Right cardiac atrium (tissue), 5 donors: Measurements from ENCODE around the gene SHANK1. TPM values are rescaled to one million over a fixed set of nuclear protein-coding genes. Genes with fewer than 3 reads are reported as not detected.

Experiments used
- ATAC-seq, 2 donors: fragments of 200-7000 bp; cut with Tn5 transposase; one replicate each; pipeline versions ENCODE4 v1.8.0 to v1.9.1; 2020; ENCODE audit warnings: moderate library complexity in 2 of 2, mild to moderate bottlenecking in 1 of 2
- DNase-seq, 3 donors: peaks; one replicate each; pipeline ENCODE4 v3.0.0-alpha.2; 2020
- H3K27ac ChIP-seq: one replicate; pipeline ENCODE4 v1.5.1; 2013; ENCODE audit warnings: mild to moderate bottlenecking, low read length, control low read depth, moderate library complexity
- H3K27me3 ChIP-seq: one replicate; pipeline ENCODE4 v1.6.1; 2013; ENCODE audit not compliant: control insufficient read depth, insufficient read depth
- H3K4me1 ChIP-seq: one replicate; pipeline ENCODE4 v1.6.1; 2013; ENCODE audit warnings: low read length; ENCODE audit not compliant: control insufficient read depth, insufficient read depth
- H3K4me3 ChIP-seq: one replicate; pipeline ENCODE4 v1.5.1; 2013; ENCODE audit warnings: low read length, control low read depth
- H3K9me3 ChIP-seq: one replicate; pipeline ENCODE4 v1.6.1; 2013; ENCODE audit warnings: low read length; ENCODE audit not compliant: control insufficient read depth
- WGBS: extraction: QIAGEN DNeasy Blood & Tissue Kit; methylation state at CpG from one replicate; pipeline ENCODE4 v1.1.7; 2013; 5-methylcytosine and 5-hydroxymethylcytosine counted together
- intact Hi-C, 4 donors: fragments of 100-400 bp; cut with DNase I; formaldehyde crosslinking; loops; one replicate each; pipeline versions ENCODE4 v1.11.0 to v1.14.0; 2022 to 2023
- polyA plus RNA-seq: library from polyadenylated mRNA; stranded (reverse); fragments of 200-250 nt; gene quantifications from one replicate; pipeline ENCODE4 v1.2.3, GENCODE V29; 2013
- total RNA-seq, 4 donors: library from RNA; stranded (reverse); fragmentation: NEBNext Ultra II Directional; extraction: Animal tissue kit (Norgen Biotek cat#: 25700); gene quantifications; one replicate each; pipeline ENCODE4 v1.2.1, GENCODE V29; 2021
- donor health status: healthy with polysubstance abuse.
- donor health status: DM: no; HTN: yes; CAD: no.
- donor health status: DM: no; HTN: no; CAD: no.
- donor health status: DM: no; HTN: yes; CAD: no; lungs with severe emphysema.
- donor health status: DM: yes; HTN: yes; CAD: no.

SHANK1 gene
- total and polyA plus RNA-seq, 5 donors, result 0.09 to 1.9 (median 0.56) TPM

DNA sequence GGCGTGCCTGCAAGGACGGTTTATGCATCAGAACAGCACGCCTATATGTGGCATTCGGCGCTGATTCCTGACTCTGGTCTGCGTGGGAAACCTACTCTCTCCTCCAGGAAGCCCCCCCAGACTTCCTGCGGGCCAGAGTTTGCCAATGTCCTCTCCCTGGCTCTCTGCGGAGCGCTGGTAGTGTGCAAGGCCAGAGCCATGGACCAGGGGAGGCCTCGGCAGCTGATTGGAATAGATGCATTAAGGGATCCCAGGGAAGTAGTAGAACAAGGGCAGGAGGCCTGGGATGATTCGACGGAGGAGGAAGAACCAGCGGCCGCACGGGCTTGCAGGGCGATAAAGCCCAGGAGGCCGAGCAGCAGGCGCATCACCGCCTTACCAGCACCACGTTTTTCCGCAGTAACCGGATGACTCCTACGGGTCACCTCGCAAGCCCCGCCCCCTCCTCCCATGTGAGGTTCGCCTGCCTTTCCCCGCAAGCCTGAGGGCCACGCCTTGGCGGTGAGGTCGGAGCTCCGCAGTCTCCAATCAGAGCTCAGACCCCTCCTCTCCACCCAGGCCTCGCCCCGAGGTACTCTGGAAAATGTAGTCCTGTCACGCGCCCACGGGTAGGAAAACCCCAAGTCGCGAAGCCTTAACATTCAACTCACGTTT, 8.6 kb upstream of the SHANK1 start:
- intact Hi-C loops, result no loop called here
- Histone ChIP-seq H3K4me3 (no peak overlapping the region), H3K27me3 (no peaks in the 10 kb centered on the region)

DNA sequence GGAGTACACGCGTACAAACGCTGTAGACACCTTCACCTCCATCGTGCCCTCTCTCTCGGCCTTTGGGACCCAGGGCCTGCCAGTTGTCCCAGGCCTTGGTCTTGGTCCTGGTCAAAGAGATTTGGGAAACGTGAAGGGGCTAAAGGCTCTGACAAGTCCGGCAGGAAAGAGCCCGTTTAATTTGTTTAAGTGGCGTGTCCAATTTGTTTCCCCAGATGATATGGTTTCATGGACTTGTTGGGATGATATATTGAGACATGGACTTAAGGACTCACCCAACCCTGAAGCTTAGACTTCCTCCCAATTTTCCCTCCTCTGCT, 6.3 kb upstream of the SHANK1 start:
- H3K27ac ChIP-seq, result no peak overlapping the region
- H3K4me3 ChIP-seq, result no peak overlapping the region
- peak in 1 of 3 donors; percentile 19 for DNase-seq
- no peaks in the 10 kb centered on the region for H3K4me1 ChIP-seq
- H3K9me3 ChIP-seq, result no peaks in the 10 kb centered on the region
- H3K27me3 ChIP-seq, result no peaks in the 10 kb centered on the region
- WGBS, result 74% methylated on average over 9 of the region's 9 CpGs
- ATAC-seq, result no peak
- intact Hi-C loops, result no loop called here

More for the DNA sequence above, 8.6 kb upstream of the SHANK1 start:
- Histone ChIP-seq H3K27ac (no peak overlapping the region), H3K9me3 (no peaks in the 10 kb centered on the region), H3K4me1 (no peaks in the 10 kb centered on the region)
- 13% methylated on average over 39 of the region's 39 CpGs for WGBS
- peak; percentile 53 to 67 for ATAC-seq
- DNase-seq, result peak; percentile 91 to 94 (median 93)

DNA sequence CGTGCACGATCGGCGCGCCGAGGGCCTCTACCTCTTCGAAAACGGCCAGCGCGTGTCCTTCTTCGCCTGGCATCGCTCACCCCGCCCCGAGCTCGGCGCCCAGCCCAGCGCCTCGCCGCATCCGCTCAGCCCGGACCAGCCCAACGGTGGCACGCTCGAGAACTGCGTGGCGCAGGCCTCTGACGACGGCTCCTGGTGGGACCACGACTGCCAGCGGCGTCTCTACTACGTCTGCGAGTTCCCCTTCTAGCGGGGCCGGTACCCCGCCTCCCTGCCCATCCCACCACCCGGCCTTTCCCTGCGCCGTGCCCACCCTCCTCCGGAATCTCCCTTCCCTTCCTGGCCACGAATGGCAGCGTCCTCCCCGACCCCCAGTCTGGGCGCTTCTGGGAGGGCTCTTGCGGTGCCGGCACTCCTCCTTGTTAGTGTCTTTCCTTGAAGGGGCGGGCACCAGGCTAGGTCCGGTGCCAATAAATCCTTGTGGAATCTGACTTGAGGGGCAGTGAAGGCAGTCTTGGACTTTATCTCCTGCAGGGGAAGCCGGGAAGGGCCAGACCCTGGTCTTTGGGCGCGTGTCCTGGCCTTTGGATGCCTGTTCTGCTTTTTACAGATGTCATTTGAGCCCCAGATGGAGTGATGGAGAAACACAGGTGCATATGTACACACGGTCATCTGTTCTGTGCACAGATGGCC, 5.8 kb upstream of the SHANK1 start:
- Histone ChIP-seq H3K4me3 (peak overlapping the region; percentile 50), H3K9me3 (no peaks in the 10 kb centered on the region), H3K27ac (no peak overlapping the region), H3K4me1 (no peaks in the 10 kb centered on the region), H3K27me3 (no peaks in the 10 kb centered on the region)
- DNase-seq (peak in 1 of 3 donors; percentile 66), ATAC-seq (peak in 1 of 2 donors; percentile 62)
- intact Hi-C loops, result no loop called here
- 3% methylated on average over 52 of the region's 52 CpGs for WGBS

DNA sequence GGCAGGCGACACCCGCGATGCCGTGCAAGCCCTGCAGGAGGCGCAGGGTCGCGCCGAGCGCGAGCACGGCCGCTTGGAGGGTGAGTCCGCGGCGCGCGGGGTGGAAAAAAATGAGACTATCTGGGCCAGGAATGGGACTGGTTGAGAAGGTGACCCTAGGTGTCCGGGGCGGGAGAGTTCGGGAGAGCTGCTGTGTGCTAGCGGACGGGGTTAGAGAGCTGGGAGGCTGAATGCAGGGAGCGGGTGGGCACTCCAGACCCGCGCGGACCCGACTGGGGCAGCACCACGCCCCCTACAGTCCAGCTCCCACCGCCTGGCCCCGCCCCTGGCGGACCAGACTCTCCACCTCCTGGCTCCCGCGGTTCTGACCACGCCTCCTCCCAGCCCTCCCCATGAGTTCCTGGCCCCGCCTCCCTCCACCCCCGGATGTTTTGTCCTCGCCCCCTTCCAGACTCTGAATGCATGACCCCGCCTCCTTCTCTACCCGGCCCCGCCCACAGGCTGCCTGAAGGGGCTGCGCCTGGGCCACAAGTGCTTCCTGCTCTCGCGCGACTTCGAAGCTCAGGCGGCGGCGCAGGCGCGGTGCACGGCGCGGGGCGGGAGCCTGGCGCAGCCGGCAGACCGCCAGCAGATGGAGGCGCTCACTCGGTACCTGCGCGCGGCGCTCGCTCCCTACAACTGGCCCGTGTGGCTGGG, 5.1 kb upstream of the SHANK1 start:
- WGBS, result under 1% methylated on average over 65 of the region's 65 CpGs
- peak; percentile 100 for DNase-seq
- Histone ChIP-seq H3K4me3 (peak overlapping the region; percentile 50), H3K4me1 (no peaks in the 10 kb centered on the region), H3K27me3 (no peaks in the 10 kb centered on the region), H3K9me3 (no peaks in the 10 kb centered on the region), H3K27ac (no peak overlapping the region)
- ATAC-seq, result peak; percentile 94 to 96
- intact Hi-C loops, result no loop called here

DNA sequence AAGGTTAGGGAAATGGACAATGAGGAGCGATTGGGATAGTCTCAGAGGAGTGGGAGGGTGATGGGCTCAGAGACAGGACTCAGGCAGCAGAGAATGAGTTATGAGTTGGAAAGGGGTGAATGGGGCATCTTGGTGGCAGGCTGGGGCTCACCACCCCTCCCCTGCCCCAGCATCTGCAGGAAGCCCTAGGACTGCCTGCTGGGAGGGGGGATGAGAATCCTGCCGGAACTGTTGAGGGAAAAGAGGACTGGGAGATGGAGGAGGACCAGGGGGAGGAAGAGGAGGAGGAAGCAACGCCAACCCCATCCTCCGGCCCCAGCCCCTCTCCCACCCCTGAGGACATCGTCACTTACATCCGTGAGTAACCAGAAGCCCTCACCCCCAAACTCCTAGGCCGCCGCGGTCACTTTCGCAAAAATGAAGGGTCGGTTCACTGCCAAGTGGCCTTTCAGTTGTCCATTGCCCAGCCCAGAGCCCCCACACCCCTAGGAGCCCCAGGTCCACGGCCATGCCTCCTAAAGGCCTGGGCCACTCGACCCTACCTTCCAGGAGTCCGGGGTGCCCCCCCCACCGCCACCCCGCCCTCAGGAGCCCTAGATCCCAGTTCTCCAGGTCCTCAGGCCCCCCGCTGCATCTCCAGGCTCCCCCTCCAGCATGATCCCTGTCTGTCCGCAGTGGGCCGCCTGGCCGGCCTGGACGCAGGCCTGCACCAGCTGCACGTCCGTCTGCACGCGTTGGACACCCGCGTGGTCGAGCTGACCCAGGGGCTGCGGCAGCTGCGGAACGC, 4.3 kb upstream of the SHANK1 start:
- intact Hi-C loops, result no loop called here
- Histone ChIP-seq H3K27me3 (no peaks in the 10 kb centered on the region), H3K27ac (no peak overlapping the region), H3K4me3 (peak overlapping the region; percentile 29), H3K4me1 (no peaks in the 10 kb centered on the region), H3K9me3 (no peaks in the 10 kb centered on the region)
- no peak for DNase-seq
- 4% methylated on average over 31 of the region's 31 CpGs for WGBS
- ATAC-seq, result no peak

DNA sequence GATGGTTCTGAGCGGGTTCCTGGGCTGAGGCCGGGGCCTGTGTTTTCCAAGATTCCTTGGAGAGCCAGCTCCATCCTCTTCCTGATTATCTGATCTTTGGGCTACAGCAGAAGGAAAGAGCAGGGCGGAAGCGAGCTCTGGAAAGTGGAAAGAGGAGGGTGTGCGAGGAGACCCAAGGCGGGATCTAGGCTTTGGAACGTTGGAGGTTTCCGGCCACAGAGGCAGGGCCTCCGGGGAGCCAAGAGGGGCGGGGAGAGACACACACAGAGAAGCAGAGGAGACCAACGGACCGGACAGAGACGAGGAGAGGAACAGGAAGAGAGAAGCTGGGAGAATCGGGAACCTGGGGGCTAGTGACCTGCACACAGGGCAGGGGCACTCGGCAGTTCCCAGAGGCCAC, 3.5 kb upstream of the SHANK1 start, which contains the start of gene CLEC11A:
CLEC11A (plus strand) TSS at position 296 of the 400 bp plus-strand sequence. CDS start 162 bp downstream, outside the sequence.
- Histone ChIP-seq H3K4me1 (no peaks in the 10 kb centered on the region), H3K9me3 (no peaks in the 10 kb centered on the region), H3K27me3 (no peaks in the 10 kb centered on the region), H3K27ac (peak within 1 kb of the TSS; percentile 18), H3K4me3 (peak within 1 kb of the TSS; percentile 29)
- intact Hi-C loops, result no loop called here
- DNase-seq, result peak; percentile 71 to 88 (median 86)
- peak; percentile 9 to 36 for ATAC-seq
- WGBS, result 20% methylated on average over 15 of the region's 15 CpGs

DNA sequence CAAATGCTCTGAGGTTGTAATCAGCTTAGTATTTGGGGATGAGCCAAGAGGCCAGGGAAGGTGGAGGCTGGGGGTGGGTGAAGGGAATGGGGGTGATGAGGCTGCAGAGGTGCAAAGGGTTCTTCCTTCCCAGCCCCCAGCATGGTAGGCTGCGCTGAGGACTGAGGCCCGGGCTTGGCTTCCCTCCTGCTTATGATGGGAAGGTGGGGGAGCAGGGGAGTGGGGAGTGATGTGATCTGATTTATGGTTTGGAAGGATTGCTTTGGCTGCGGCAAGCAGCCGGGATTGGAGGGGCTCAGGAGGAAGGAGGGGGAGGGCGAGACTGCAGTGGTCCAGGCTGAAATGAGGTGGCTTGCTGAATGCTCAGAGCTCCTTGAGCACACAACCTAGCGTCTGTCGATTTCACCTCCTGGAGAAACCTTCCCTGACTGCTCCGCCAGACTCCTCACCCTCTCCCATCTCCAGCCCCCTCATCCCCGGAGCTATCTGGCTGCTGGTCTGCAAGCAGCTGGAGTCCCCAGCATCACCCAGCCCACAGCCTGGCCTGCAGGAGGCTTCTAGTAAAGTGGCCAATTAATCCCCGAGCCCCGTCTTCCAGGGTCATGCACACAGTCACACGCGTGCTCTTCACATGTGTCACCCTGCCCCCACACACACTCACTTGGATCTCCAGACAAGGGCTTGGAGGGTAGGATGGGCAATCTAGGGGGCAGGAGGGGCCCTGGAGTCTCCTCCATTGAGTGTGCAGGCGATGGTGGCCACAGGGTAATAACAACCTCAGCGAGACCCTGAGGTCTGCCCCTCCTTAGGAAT, 2.8 kb upstream of the SHANK1 start:
- intact Hi-C loops, result no loop called here
- WGBS, result 48% methylated on average over 15 of the region's 15 CpGs
- no peak for ATAC-seq
- H3K4me1 ChIP-seq, result no peaks in the 10 kb centered on the region
- no peak overlapping the region for H3K4me3 ChIP-seq
- H3K27me3 ChIP-seq, result no peaks in the 10 kb centered on the region
- DNase-seq, result no peak
- H3K9me3 ChIP-seq, result no peaks in the 10 kb centered on the region
- peak overlapping the region; percentile 18 for H3K27ac ChIP-seq

DNA sequence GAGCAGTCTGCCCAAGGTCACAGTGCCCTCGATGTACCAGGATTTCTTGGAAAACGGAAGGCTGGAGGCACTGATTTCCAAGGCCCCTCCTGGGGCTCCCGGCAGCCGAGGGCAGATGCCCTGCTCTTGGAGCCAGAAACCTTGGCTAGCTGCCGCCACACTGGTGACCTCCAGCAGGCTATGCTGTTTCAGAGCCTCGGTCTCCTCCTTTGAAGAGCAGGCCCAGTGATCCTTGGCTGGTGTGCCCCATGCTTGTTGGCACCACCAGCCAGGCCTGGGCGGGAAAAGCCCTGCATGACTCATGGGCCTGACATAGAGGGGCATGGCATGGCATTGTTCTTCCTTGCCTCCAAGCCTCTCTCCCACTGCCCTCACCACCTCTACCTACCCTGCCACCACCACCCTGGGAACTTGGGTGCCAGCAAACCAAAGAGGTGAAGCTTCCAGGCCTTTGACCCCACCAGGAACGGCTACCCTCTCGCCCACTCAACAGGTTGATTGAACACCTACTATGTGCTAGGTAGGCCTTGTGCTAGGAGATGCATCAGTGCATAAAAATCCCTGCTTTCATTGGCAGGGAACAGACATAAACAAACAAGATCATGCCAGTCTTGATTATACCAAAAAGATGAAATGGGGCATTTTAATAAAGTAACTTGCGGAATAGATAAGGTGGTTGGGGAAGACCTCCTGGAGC, 2.0 kb upstream of the SHANK1 start:
- H3K27me3 ChIP-seq, result no peaks in the 10 kb centered on the region

DNA sequence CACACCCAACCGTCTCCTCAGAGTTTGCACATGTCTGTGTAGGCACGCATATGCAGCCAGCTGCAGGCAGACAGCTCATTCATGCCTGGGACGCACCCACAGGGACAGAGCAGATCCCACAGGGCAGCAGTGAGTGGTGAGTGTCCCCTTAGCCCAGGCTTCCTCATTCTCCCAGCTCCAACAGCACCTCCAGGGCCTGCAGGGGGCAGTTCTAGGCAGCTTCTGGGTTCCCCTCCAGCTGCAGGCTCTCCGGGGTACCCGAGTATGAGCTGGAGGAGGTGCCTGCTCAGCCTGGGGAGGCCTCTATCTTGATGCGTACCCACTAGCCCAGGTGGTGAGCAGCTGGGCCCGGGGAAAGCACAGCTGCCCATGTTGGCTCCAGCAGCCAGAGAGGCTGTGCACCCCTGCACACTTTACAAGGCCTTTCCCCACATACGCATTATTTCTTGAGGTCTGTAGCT, 1.3 kb upstream of the SHANK1 start:
- intact Hi-C loops, result no loop called here
- WGBS, result 57% methylated on average over 8 of the region's 8 CpGs
- H3K27me3 ChIP-seq, result no peaks in the 10 kb centered on the region

More for the DNA sequence above, 2.0 kb upstream of the SHANK1 start:
- no peak overlapping the region for H3K4me3 ChIP-seq
- intact Hi-C loops, result no loop called here
- H3K4me1 ChIP-seq, result no peaks in the 10 kb centered on the region
- DNase-seq (no peak), ATAC-seq (no peak)
- no peaks in the 10 kb centered on the region for H3K9me3 ChIP-seq
- 78% methylated on average over 10 of the region's 10 CpGs for WGBS
- no peak overlapping the region for H3K27ac ChIP-seq

More for the DNA sequence above, 1.3 kb upstream of the SHANK1 start:
- ATAC-seq (no peak), DNase-seq (peak in 1 of 3 donors; percentile 37)
- H3K4me1 ChIP-seq, result no peaks in the 10 kb centered on the region
- no peak overlapping the region for H3K4me3 ChIP-seq
- H3K27ac ChIP-seq, result no peak overlapping the region
- no peaks in the 10 kb centered on the region for H3K9me3 ChIP-seq
